ENCODE data around the gene MSI2.

- TF ChIP-seq POLR2A (IDR thresholded peaks at IDR 0.05): no peak
- TF ChIP-seq, protein P1, sequence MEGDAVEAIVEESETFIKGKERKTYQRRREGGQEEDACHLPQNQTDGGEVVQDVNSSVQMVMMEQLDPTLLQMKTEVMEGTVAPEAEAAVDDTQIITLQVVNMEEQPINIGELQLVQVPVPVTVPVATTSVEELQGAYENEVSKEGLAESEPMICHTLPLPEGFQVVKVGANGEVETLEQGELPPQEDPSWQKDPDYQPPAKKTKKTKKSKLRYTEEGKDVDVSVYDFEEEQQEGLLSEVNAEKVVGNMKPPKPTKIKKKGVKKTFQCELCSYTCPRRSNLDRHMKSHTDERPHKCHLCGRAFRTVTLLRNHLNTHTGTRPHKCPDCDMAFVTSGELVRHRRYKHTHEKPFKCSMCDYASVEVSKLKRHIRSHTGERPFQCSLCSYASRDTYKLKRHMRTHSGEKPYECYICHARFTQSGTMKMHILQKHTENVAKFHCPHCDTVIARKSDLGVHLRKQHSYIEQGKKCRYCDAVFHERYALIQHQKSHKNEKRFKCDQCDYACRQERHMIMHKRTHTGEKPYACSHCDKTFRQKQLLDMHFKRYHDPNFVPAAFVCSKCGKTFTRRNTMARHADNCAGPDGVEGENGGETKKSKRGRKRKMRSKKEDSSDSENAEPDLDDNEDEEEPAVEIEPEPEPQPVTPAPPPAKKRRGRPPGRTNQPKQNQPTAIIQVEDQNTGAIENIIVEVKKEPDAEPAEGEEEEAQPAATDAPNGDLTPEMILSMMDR (IDR thresholded peaks at IDR 0.05): no peak
- no peak for TF ChIP-seq POLR2AphosphoS5 (IDR thresholded peaks at IDR 0.05)
Measured at GRCh38 chr17:57349541-57350247, 93.4 kb downstream of the MSI2 start.
